Liver (tissue), 9 donors: ENCODE measurements around the gene LRMDA. TPM values are rescaled to one million over a fixed set of nuclear protein-coding genes. Genes with fewer than 3 reads are reported as not detected.

Experiments
- DNase-seq: peaks from one replicate; pipeline ENCODE4 v3.0.0-alpha.2; 2017; ENCODE audit warnings: low spot score
- H3K27ac ChIP-seq, 2 donors: one replicate each; pipeline ENCODE4 v1.7.0; 2013; ENCODE audit warnings: inconsistent platforms in 2 of 2, low read length in 2 of 2, control low read depth in 1 of 2, low read depth in 1 of 2, mild to moderate bottlenecking in 1 of 2
- H3K27me3 ChIP-seq, 4 donors: one replicate each; pipeline versions ENCODE4 v1.6.1 to v1.7.0; 2013; ENCODE audit warnings: low read length in 3 of 4, inconsistent platforms in 1 of 4, mild to moderate bottlenecking in 1 of 4, moderate library complexity in 1 of 4; ENCODE audit not compliant: control insufficient read depth in 4 of 4, insufficient read depth in 4 of 4
- H3K36me3 ChIP-seq, 4 donors: one replicate each; pipeline versions ENCODE4 v1.6.1 to v1.7.0; 2013; ENCODE audit warnings: low read length in 3 of 4, mild to moderate bottlenecking in 3 of 4, low read depth in 1 of 4, moderate library complexity in 1 of 4; ENCODE audit not compliant: control insufficient read depth in 4 of 4, insufficient read depth in 3 of 4
- H3K4me1 ChIP-seq, 4 donors: one replicate each; pipeline versions ENCODE4 v1.6.1 to v1.7.0; 2013; ENCODE audit warnings: low read length in 3 of 4, mild to moderate bottlenecking in 3 of 4, moderate library complexity in 1 of 4; ENCODE audit not compliant: control insufficient read depth in 4 of 4, insufficient read depth in 4 of 4
- H3K4me3 ChIP-seq, 3 donors: one replicate each; pipeline versions ENCODE4 v1.6.1 to v1.7.0; 2013; ENCODE audit warnings: low read length in 3 of 3, control low read depth in 1 of 3, low read depth in 1 of 3, mild to moderate bottlenecking in 1 of 3
- H3K9ac ChIP-seq, 2 donors: one replicate each; pipeline ENCODE4 v1.7.0; 2013; ENCODE audit warnings: low read length in 2 of 2, mild to moderate bottlenecking in 2 of 2, moderate library complexity in 2 of 2, control low read depth in 1 of 2, low read depth in 1 of 2
- H3K9me3 ChIP-seq, 4 donors: one replicate each; pipeline versions ENCODE4 v1.6.1 to v1.7.0; 2013; ENCODE audit warnings: low read length in 3 of 4; ENCODE audit not compliant: control insufficient read depth in 4 of 4
- ATF3 ChIP-seq: IDR thresholded peaks from 2 replicates; pipeline ENCODE4 v1.6.1; 2016; ENCODE audit warnings: antibody characterized with exemption
- HNF4A ChIP-seq, 2 donors: conservative IDR thresholded peaks; 2 replicates each; pipeline ENCODE4 v1.6.1; 2016; ENCODE audit warnings: antibody characterized with exemption in 2 of 2, mild to moderate bottlenecking in 2 of 2
- RAD21 ChIP-seq, 2 donors: IDR thresholded peaks; 2 replicates each; pipeline ENCODE4 v1.6.1; 2016; ENCODE audit warnings: antibody characterized with exemption in 2 of 2, mild to moderate bottlenecking in 2 of 2
- TAF1 ChIP-seq: conservative IDR thresholded peaks from 2 replicates; pipeline ENCODE4 v1.6.1; 2016; ENCODE audit warnings: antibody characterized with exemption, mild to moderate bottlenecking
- WGBS: extraction: QIAGEN DNeasy Blood & Tissue Kit; methylation state at CpG from one replicate; pipeline ENCODE4 v1.1.7; 2013; 5-methylcytosine and 5-hydroxymethylcytosine counted together
- polyA plus RNA-seq, 2 donors: library from polyadenylated mRNA; stranded (reverse) in 1 of 2; unstranded in 1 of 2; fragments of 200-250 nt in 1 of 2; fragments of >200 nt in 1 of 2; fragmentation: Nextera tagmentation in 1 of 2; extraction: Ambion mirVana in 1 of 2; gene quantifications; one replicate each; pipeline versions ENCODE4 v1.2.1 to v1.2.3, GENCODE V29; 2013 to 2015
- total RNA-seq, 2 donors: library from RNA; depleted of rRNA; stranded (reverse); fragments of >200 nt; gene quantifications; one replicate each; pipeline ENCODE4 v1.2.3, GENCODE V29; 2014
- TF ChIP-seq, protein P1 (sequence below): IDR thresholded peaks from 2 replicates; pipeline ENCODE4 v1.6.1; 2016; ENCODE audit warnings: antibody characterized with exemption, mild to moderate bottlenecking
- TF ChIP-seq, protein P2 (sequence below): fragments of 150-350 bp; IDR thresholded peaks from 2 replicates; pipeline ENCODE4 v1.5.1; 2017; ENCODE audit warnings: improper control_type of control experiment, low read depth, low read length; ENCODE audit not compliant: missing input control
- donor health status: healthy.
- donor health status: healthy.
- donor health status: healthy.
- donor health status: healthy.
- donor health status: healthy.

The LRMDA gene
- total and polyA plus RNA-seq, 4 donors: 7.9 to 15.8 (median 11.3) TPM

GRCh38 chr10:75474106-75474505, 42.7 kb downstream of the LRMDA start (continued):
- TF ChIP-seq, protein P1, sequence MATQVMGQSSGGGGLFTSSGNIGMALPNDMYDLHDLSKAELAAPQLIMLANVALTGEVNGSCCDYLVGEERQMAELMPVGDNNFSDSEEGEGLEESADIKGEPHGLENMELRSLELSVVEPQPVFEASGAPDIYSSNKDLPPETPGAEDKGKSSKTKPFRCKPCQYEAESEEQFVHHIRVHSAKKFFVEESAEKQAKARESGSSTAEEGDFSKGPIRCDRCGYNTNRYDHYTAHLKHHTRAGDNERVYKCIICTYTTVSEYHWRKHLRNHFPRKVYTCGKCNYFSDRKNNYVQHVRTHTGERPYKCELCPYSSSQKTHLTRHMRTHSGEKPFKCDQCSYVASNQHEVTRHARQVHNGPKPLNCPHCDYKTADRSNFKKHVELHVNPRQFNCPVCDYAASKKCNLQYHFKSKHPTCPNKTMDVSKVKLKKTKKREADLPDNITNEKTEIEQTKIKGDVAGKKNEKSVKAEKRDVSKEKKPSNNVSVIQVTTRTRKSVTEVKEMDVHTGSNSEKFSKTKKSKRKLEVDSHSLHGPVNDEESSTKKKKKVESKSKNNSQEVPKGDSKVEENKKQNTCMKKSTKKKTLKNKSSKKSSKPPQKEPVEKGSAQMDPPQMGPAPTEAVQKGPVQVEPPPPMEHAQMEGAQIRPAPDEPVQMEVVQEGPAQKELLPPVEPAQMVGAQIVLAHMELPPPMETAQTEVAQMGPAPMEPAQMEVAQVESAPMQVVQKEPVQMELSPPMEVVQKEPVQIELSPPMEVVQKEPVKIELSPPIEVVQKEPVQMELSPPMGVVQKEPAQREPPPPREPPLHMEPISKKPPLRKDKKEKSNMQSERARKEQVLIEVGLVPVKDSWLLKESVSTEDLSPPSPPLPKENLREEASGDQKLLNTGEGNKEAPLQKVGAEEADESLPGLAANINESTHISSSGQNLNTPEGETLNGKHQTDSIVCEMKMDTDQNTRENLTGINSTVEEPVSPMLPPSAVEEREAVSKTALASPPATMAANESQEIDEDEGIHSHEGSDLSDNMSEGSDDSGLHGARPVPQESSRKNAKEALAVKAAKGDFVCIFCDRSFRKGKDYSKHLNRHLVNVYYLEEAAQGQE: no peak
- TF ChIP-seq, protein P2, sequence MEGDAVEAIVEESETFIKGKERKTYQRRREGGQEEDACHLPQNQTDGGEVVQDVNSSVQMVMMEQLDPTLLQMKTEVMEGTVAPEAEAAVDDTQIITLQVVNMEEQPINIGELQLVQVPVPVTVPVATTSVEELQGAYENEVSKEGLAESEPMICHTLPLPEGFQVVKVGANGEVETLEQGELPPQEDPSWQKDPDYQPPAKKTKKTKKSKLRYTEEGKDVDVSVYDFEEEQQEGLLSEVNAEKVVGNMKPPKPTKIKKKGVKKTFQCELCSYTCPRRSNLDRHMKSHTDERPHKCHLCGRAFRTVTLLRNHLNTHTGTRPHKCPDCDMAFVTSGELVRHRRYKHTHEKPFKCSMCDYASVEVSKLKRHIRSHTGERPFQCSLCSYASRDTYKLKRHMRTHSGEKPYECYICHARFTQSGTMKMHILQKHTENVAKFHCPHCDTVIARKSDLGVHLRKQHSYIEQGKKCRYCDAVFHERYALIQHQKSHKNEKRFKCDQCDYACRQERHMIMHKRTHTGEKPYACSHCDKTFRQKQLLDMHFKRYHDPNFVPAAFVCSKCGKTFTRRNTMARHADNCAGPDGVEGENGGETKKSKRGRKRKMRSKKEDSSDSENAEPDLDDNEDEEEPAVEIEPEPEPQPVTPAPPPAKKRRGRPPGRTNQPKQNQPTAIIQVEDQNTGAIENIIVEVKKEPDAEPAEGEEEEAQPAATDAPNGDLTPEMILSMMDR: no peak
- no peak for TF ChIP-seq TAF1

DNA sequence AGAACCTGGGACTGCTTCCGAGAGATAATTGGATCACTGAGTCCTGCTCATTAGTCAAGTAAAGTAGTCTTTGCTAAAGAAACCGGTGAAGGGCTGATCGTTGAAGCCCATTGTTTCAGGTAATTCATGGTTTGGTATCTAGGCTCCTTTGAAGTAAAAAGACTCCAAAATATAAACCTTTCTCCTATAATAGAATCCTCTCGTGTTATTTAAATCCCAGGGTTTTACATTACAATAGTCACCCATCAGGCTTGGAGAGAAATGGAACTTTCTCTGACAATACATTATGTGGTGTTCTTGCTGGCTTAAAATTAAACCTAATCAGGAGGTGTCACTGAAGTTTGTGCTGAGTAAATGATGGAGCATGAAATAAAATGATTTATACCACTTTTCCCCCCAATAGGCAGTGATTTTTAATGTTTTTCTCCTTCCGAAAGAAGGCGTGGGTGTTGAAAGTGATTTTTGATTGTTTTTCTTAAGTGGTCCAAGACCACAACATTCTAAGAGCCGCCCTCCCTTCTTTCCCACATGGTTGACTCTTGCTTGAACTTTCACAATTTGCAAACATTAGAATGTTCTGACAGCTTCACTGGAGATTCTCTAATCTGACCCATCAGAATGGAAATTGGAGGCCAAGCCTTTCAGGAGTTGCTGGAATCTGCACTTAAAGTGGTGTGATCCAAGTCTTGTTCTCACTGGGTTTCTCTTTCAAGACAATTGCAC, 44.2 kb downstream of the LRMDA start:
- TF ChIP-seq TAF1 (no peak), HNF4A (conservative IDR thresholded peaks at IDR 0.05) (no peak), RAD21 (IDR thresholded peaks at IDR 0.05) (no peak), ATF3 (no peak)
- TF ChIP-seq, protein P1: no peak
- TF ChIP-seq, protein P2: no peak
- H3K9ac ChIP-seq: no peak overlapping the region
- no peaks in the 10 kb centered on the region for H3K4me1 ChIP-seq
- no peaks in the 10 kb centered on the region for H3K9me3 ChIP-seq
- no peak overlapping the region for H3K4me3 ChIP-seq
- 92% methylated on average over 7 of the region's 7 CpGs for WGBS
- no peak for DNase-seq
- H3K27me3 ChIP-seq: no peaks in the 10 kb centered on the region
- H3K36me3 ChIP-seq: no peaks in the 10 kb centered on the region
- no peak overlapping the region for H3K27ac ChIP-seq
